ENCODE results near the gene CELA3A.

The CELA3A gene

DNA sequence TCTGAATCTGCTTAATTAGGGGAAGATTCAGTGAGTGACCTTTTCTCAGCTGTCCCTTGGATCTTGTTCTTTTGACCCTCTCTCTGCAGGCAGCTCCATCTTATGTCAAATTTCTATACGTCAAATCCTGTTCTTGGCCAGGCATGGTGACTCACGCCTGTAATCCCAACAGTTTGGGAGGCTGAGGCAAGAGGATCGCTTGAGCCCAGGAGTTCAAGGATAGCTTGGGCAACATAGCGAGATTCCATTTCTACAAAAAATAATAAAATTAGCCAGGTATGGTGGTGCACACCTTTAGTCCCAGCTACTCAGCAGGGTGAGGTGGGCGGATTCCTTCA is 38.8 kb downstream of the CELA3A start:
- DNase-seq (ENCODE audit: low read depth), result no peak
- H3K4me3 ChIP-seq (ENCODE audit: low read depth, low read length), result peak overlapping the region; percentile 40
- TF ChIP-seq, protein P1, sequence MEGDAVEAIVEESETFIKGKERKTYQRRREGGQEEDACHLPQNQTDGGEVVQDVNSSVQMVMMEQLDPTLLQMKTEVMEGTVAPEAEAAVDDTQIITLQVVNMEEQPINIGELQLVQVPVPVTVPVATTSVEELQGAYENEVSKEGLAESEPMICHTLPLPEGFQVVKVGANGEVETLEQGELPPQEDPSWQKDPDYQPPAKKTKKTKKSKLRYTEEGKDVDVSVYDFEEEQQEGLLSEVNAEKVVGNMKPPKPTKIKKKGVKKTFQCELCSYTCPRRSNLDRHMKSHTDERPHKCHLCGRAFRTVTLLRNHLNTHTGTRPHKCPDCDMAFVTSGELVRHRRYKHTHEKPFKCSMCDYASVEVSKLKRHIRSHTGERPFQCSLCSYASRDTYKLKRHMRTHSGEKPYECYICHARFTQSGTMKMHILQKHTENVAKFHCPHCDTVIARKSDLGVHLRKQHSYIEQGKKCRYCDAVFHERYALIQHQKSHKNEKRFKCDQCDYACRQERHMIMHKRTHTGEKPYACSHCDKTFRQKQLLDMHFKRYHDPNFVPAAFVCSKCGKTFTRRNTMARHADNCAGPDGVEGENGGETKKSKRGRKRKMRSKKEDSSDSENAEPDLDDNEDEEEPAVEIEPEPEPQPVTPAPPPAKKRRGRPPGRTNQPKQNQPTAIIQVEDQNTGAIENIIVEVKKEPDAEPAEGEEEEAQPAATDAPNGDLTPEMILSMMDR (IDR thresholded peaks at IDR 0.05; ENCODE audit: insufficient read depth, low read depth, low read length, missing control alignments), result no peak

DNA sequence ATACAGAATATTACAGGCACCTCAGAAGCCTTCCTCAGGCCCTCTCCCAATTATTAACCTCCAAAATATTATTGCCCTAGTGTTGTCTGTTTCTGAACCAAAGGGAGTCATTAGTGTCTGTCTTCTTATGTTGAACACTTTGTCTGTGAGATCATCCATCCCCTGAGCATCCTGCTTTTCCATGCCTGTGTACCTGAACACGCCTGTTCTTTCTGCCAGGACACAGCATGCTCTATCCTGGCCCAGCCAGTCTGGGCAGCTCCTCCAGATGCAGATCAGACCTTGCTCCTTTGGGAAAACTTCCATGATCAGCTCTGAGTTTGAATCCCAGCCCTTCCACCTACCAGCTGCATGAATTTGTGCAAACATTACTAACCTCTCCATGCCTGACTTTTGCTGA is 40.0 kb downstream of the CELA3A start:
- TF ChIP-seq, protein P1 (IDR thresholded peaks at IDR 0.05; ENCODE audit: insufficient read depth, low read depth, low read length, missing control alignments), result no peak
- H3K4me3 ChIP-seq (ENCODE audit: low read depth, low read length), result no peak overlapping the region
- no peak for DNase-seq (ENCODE audit: low read depth)

- TF ChIP-seq, protein P1 (IDR thresholded peaks at IDR 0.05; ENCODE audit: insufficient read depth, low read depth, low read length, missing control alignments), result no peak
- DNase-seq (ENCODE audit: low read depth), result peak; percentile 47
- H3K4me3 ChIP-seq (ENCODE audit: low read depth, low read length), result no peak overlapping the region
These were observed 41.8 kb downstream of the CELA3A start for GRCh38 chr1:22043198-22043769.

DNA sequence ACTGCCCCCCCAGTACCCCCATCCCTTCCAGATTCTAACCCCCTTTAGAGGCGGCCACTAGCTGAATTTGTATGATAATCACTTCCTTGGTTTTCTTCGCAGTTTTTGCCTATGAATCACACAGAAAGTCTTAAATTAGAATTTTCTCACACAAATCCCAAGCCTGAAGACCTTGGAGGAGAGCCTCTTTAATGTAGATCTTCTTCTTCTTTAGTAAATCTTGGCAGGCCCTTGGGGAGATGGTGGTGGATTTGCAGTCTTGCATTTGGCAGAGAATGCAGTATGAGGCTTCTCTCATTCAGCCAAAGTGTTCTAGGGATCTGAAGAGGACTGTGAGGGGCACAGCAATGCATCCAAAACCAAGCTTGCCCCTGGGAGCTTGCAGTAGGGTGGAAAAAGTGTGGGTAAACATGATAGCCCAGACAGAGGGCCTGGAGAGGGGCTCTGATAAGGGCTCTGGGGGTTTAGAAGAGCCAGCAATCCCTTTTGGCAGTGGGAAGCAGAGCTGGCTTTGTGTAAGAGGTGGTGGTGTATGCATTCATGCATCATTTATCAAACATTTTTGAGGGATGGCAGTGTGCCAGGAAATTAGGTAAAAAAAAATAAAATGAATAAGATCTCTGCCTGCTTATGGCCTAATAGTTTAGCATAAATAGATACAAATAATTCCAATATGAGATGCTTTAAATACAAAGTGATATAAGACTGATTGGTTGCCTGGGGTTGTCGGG is 43.4 kb downstream of the CELA3A start:
- DNase-seq (ENCODE audit: low read depth), result peak; percentile 34
- TF ChIP-seq, protein P1 (IDR thresholded peaks at IDR 0.05; ENCODE audit: insufficient read depth, low read depth, low read length, missing control alignments), result no peak
- no peak overlapping the region for H3K4me3 ChIP-seq (ENCODE audit: low read depth, low read length)

GRCh38 chr1:22045604-22046228 is 44.3 kb downstream of the CELA3A start:
- no peak overlapping the region for H3K4me3 ChIP-seq (ENCODE audit: low read depth, low read length)
- DNase-seq (ENCODE audit: low read depth), result no peak
- TF ChIP-seq, protein P1 (IDR thresholded peaks at IDR 0.05; ENCODE audit: insufficient read depth, low read depth, low read length, missing control alignments), result no peak

DNA sequence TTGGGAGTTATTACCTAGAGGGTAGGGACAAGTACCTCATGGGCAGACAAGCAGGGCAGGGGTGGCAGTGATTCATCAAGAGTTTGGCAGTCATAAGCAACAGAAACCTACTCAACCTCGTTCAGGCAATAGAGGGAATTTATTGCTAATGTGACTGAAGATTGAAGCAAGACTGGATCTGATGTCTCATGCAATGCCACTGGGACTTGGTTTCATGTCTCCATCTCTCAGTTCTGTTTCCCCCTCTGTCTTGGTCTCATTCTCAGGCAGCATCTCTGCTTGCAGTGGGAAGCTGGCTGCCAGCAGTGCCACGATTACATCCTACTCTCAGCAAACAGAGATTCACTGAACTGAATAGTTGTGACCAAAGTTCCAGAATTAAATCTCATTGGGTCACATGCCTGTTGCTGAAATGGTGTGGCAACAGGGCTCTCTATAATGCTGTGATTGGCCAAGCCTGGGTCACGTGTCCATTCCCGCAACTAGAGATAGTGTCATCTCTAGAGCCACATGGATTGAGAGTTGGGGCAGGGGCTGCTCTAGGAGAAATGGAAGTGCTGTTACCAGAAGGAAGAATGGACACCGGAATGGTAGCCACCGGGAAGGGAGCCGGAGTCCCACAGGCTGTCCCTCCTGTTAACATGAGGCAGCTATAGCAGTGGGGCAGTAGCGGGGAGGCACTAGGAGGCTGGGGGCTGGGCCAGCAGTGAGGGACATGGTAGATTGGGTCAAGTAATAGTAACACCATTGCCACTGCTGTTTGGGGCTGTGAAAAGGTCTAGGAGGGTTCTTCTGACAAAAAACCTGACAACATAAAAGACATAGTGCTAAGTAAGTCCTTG is 47.1 kb downstream of the CELA3A start:
- no peak overlapping the region for H3K4me3 ChIP-seq (ENCODE audit: low read depth, low read length)
- TF ChIP-seq, protein P1 (IDR thresholded peaks at IDR 0.05; ENCODE audit: insufficient read depth, low read depth, low read length, missing control alignments), result no peak
- DNase-seq (ENCODE audit: low read depth), result peak; percentile 85

Data from GM12865 (cell line).